ENCODE results near the gene CLGN. TPM values are rescaled to one million over a fixed set of nuclear protein-coding genes. Genes with fewer than 3 reads are reported as not detected.

CLGN gene
- total RNA-seq, 2 donors from 2014 or later = 40.8 to 92.6 TPM

DNA sequence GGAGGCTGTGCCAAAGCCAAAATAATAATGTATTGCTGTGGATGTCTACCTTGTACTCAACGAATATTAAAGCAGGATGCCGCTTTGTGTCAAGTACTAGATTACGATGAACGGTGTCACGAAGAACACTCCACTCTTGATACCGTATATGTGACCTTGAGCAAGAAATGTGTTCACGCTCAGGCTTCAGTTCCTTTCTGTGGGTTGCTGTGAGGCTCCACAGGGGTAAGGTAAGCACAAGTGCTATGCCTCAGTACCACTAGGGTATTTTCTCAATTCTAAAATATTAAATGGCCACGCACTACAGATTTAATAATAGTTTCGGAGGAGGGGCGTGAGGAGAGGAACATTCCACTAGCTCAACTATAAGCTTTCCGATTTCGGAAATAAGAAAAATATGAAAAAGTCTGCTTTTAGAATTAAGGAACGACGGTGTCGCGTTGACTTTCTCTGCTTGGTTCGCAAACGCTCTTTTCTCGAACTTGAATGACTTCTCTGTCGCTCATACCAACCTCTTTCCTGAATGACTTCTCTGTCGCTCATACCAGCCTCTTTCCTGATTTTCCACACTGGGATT, 54.6 kb downstream of the CLGN start:
- H3K27ac ChIP-seq = peak overlapping the region; percentile 93 to 99
- H3K36me3 ChIP-seq = no peaks in the 10 kb centered on the region
- no peaks in the 10 kb centered on the region for H3K27me3 ChIP-seq
- peaks cover 0 to 40% of the 10 kb centered on the region in 2 donors for H3K4me1 ChIP-seq
- peak overlapping the region; percentile 86 to 98 for H3K4me3 ChIP-seq
- TF ChIP-seq, protein P1, sequence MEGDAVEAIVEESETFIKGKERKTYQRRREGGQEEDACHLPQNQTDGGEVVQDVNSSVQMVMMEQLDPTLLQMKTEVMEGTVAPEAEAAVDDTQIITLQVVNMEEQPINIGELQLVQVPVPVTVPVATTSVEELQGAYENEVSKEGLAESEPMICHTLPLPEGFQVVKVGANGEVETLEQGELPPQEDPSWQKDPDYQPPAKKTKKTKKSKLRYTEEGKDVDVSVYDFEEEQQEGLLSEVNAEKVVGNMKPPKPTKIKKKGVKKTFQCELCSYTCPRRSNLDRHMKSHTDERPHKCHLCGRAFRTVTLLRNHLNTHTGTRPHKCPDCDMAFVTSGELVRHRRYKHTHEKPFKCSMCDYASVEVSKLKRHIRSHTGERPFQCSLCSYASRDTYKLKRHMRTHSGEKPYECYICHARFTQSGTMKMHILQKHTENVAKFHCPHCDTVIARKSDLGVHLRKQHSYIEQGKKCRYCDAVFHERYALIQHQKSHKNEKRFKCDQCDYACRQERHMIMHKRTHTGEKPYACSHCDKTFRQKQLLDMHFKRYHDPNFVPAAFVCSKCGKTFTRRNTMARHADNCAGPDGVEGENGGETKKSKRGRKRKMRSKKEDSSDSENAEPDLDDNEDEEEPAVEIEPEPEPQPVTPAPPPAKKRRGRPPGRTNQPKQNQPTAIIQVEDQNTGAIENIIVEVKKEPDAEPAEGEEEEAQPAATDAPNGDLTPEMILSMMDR (IDR thresholded peaks at IDR 0.05) = peak in 1 of 2 donors; percentile 41
- no peak for DNase-seq (ENCODE audit: low spot score)
- H3K9me3 ChIP-seq = no peaks in the 10 kb centered on the region

GRCh38 chr4:140368686-140369085, 58.8 kb downstream of the CLGN start:
- Histone ChIP-seq H3K4me3 (no peak overlapping the region), H3K27ac (no peak overlapping the region), H3K27me3 (no peaks in the 10 kb centered on the region), H3K4me1 (peaks cover 0 to 5% of the 10 kb centered on the region in 2 donors), H3K36me3 (no peaks in the 10 kb centered on the region), H3K9me3 (no peaks in the 10 kb centered on the region)
- no peak for DNase-seq (ENCODE audit: low spot score)
- TF ChIP-seq, protein P1 (IDR thresholded peaks at IDR 0.05) = no peak

- no peaks in the 10 kb centered on the region for H3K9me3 ChIP-seq
- DNase-seq (ENCODE audit: low spot score) = no peak
- H3K27me3 ChIP-seq = no peaks in the 10 kb centered on the region
- TF ChIP-seq, protein P1 (IDR thresholded peaks at IDR 0.05) = no peak
- H3K4me1 ChIP-seq = peaks cover 0 to 5% of the 10 kb centered on the region in 2 donors
- no peaks in the 10 kb centered on the region for H3K36me3 ChIP-seq
- no peak overlapping the region for H3K4me3 ChIP-seq
- no peak overlapping the region for H3K27ac ChIP-seq
Observed at GRCh38 chr4:140367738-140368137, 59.7 kb downstream of the CLGN start.

DNA sequence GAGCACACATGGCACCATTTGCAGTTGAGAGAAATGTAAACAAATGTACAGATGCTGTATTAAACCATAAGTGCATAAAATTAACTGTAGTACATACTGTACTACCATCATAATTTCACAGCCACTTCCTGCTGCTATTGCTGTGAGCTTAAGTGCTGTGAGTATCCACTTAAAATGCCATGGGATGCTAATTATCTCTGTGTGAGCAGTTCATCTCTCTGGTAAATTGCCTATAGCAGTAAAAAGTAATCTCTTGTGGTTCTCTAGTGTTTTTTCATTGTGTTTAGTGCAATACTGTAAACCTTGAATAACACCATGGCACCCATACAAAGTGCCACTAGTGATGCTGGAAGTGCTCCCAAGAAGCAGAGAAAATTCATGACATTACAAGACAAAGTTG, 63.9 kb downstream of the CLGN start:
- TF ChIP-seq, protein P1 (IDR thresholded peaks at IDR 0.05) = no peak
- no peaks in the 10 kb centered on the region for H3K4me1 ChIP-seq
- no peak for DNase-seq (ENCODE audit: low spot score)
- no peaks in the 10 kb centered on the region for H3K9me3 ChIP-seq
- no peak overlapping the region for H3K4me3 ChIP-seq
- H3K36me3 ChIP-seq = no peaks in the 10 kb centered on the region
- H3K27me3 ChIP-seq = no peaks in the 10 kb centered on the region
- no peak overlapping the region for H3K27ac ChIP-seq

DNA sequence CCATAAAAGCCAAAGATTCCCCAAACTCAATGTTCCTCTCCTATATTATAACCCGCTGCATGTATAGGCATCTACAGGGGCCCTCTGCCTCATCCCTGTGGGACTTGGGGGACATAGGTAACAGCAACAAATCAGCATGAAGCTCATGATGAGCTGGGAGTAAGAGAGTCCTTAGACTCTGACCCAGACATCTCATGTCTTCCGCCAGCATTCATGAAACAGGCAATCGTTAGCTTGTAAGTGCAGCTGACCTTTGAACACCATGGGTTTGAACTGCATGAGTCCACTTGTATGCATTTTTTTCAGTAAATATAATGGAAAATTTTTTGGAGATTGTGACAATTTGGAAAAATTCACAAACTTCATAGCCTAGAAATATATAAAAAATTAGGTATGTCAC, 64.4 kb downstream of the CLGN start:
- TF ChIP-seq, protein P1 (IDR thresholded peaks at IDR 0.05) = no peak
- Histone ChIP-seq H3K36me3 (no peaks in the 10 kb centered on the region), H3K4me3 (no peak overlapping the region), H3K4me1 (no peaks in the 10 kb centered on the region), H3K27me3 (no peaks in the 10 kb centered on the region), H3K9me3 (no peaks in the 10 kb centered on the region), H3K27ac (no peak overlapping the region)
- no peak for DNase-seq (ENCODE audit: low spot score)

- TF ChIP-seq, protein P1 (IDR thresholded peaks at IDR 0.05) = no peak
- DNase-seq (ENCODE audit: low spot score) = no peak
- H3K9me3 ChIP-seq = no peaks in the 10 kb centered on the region
- H3K4me1 ChIP-seq = no peaks in the 10 kb centered on the region
- no peak overlapping the region for H3K27ac ChIP-seq
- no peaks in the 10 kb centered on the region for H3K36me3 ChIP-seq
- no peak overlapping the region for H3K4me3 ChIP-seq
- no peaks in the 10 kb centered on the region for H3K27me3 ChIP-seq
Observed at GRCh38 chr4:140361099-140361498, 66.3 kb downstream of the CLGN start.

All from right atrium auricular region (tissue), 2 donors.